Progenitor cell of endocrine pancreas (in vitro differentiated cells): Measurements from ENCODE around the gene CLCF1. TPM values are rescaled to one million over a fixed set of nuclear protein-coding genes. Genes with fewer than 3 reads are reported as not detected.
A peak's percentile ranks its signal among the peaks of the same experiment; 100 is the strongest.

Experiments
- DNase-seq: peaks from one replicate; pipeline ENCODE4 v3.0.0; 2021; ENCODE audit warnings: low spot score; ENCODE audit not compliant: unreplicated experiment
- H3K27ac Mint-ChIP-seq: 2 replicates; pipeline ENCODE4 v1.8.0; 2021; ENCODE audit warnings: mild to moderate bottlenecking, moderate library complexity, mixed read lengths
- H3K27me3 Mint-ChIP-seq: 2 replicates; pipeline ENCODE4 v1.8.0; 2021; ENCODE audit warnings: mixed read lengths
- H3K36me3 Mint-ChIP-seq: 2 replicates; pipeline ENCODE4 v1.8.0; 2022; ENCODE audit warnings: mixed read lengths; ENCODE audit not compliant: insufficient read depth
- H3K4me1 Mint-ChIP-seq: 2 replicates; pipeline ENCODE4 v1.8.0; 2021; ENCODE audit warnings: low read depth, mixed read lengths
- H3K4me3 Mint-ChIP-seq: 2 replicates; pipeline ENCODE4 v1.8.0; 2021; ENCODE audit warnings: low read depth, mild to moderate bottlenecking, moderate library complexity, mixed read lengths
- H3K9me3 Mint-ChIP-seq: 2 replicates; pipeline ENCODE4 v1.8.0; 2021; ENCODE audit warnings: low read depth, mixed read lengths
- CTCF ChIP-seq: fragments of 200-600 bp; sonication (generic); IDR thresholded peaks from one replicate; pipeline ENCODE4 v1.5.0; 2021; ENCODE audit warnings: antibody characterized with exemption, mild to moderate bottlenecking; ENCODE audit not compliant: unreplicated experiment
- total RNA-seq: library from RNA; stranded (reverse); gene quantifications from 2 replicates; pipeline ENCODE4 v1.2.1, GENCODE V29; 2021

Gene CLCF1
- total RNA-seq, 1 donor from 2014 or later: 6.9 TPM

- Mint-ChIP-seq H3K27me3 (no peaks in the 10 kb centered on the region), H3K36me3 (peaks cover 7% of the 10 kb centered on the region), H3K9me3 (no peaks in the 10 kb centered on the region), H3K4me1 (peaks cover 12% of the 10 kb centered on the region), H3K27ac (no peak overlapping the region), H3K4me3 (no peak overlapping the region)
- no peak for DNase-seq
- TF ChIP-seq CTCF: no peak
These were observed 23.4 kb upstream of the CLCF1 start for GRCh38 chr11:67396587-67397389.

DNA sequence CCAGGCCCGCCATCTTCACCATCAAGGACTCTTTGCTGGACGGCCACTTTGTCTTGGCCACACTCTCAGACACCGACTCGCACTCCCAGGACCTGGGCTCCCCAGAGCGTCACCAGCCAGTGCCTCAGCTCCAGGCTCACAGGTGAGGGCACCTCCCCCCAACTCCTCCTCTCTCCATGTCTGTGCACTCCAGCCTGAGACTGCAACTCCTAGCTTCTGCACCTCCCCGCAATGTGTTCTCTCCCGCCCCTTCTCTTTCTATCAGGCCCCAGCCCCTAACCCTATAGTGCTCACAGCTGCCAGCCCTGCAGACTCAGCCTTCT lies 22.8 kb upstream of the CLCF1 start:
- no peak for DNase-seq
- no peak for TF ChIP-seq CTCF
- no peaks in the 10 kb centered on the region for H3K27me3 Mint-ChIP-seq
- no peaks in the 10 kb centered on the region for H3K9me3 Mint-ChIP-seq
- no peak overlapping the region for H3K27ac Mint-ChIP-seq
- H3K36me3 Mint-ChIP-seq: peaks cover 7% of the 10 kb centered on the region
- H3K4me3 Mint-ChIP-seq: no peak overlapping the region
- peaks cover 14% of the 10 kb centered on the region for H3K4me1 Mint-ChIP-seq

DNA sequence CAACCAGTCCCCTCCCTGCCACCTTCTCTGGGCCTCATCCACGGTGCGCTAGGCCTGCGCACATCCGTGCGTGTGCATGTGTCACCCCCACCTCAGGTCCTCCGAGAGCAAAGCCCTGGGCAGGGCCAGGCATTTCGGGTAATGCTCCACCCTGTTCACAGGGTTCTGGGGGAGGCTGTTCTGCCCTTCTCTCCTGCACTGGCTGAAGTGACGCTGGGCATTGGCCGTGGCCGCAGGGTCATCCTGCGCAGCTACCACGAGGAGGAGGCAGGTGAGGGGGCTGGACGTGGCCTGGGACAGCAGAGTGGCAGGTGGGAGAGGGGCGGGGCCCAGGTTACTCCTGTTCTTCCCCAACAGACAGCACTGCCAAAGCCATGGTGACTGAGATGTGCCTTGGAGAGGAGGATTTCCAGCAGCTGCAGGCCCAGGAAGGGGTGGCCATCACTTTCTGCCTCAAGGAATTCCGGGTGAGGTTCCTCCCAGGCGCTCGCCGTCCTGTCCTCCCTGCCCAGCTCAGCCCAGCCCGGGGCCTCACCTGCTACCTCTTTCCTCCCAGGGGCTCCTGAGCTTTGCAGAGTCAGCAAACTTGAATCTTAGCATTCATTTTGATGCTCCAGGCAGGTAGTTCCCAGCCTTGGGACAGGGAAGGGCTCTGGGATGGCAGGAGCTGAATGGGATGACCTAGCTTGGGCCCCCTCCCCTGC lies 22.3 kb upstream of the CLCF1 start:
- peaks cover 16% of the 10 kb centered on the region for H3K4me1 Mint-ChIP-seq
- TF ChIP-seq CTCF: no peak
- no peaks in the 10 kb centered on the region for H3K27me3 Mint-ChIP-seq
- no peak for DNase-seq
- H3K36me3 Mint-ChIP-seq: peaks cover 7% of the 10 kb centered on the region
- no peak overlapping the region for H3K27ac Mint-ChIP-seq
- H3K9me3 Mint-ChIP-seq: no peaks in the 10 kb centered on the region
- no peak overlapping the region for H3K4me3 Mint-ChIP-seq

GRCh38 chr11:67393990-67394389 lies 20.6 kb upstream of the CLCF1 start:
- no peak for DNase-seq
- Mint-ChIP-seq H3K36me3 (peaks cover 7% of the 10 kb centered on the region), H3K27ac (no peak overlapping the region), H3K4me1 (peaks cover 17% of the 10 kb centered on the region), H3K27me3 (no peaks in the 10 kb centered on the region), H3K9me3 (no peaks in the 10 kb centered on the region), H3K4me3 (peak overlapping the region; percentile 42)
- TF ChIP-seq CTCF: no peak

- Mint-ChIP-seq H3K4me1 (peaks cover 17% of the 10 kb centered on the region), H3K4me3 (peak overlapping the region; percentile 84), H3K36me3 (peaks cover 7% of the 10 kb centered on the region), H3K27me3 (no peaks in the 10 kb centered on the region), H3K27ac (no peak overlapping the region), H3K9me3 (no peaks in the 10 kb centered on the region)
- TF ChIP-seq CTCF: no peak
- DNase-seq: no peak
These were observed 20.0 kb upstream of the CLCF1 start for GRCh38 chr11:67393437-67393836.
